Measurements from ENCODE around the gene AP2A2.
"Not testable (repeated sequence)": the region's sequence is repeated elsewhere in the genome, so short reads cannot be mapped to it uniquely, and the experiment has no call there.

Gene AP2A2

DNA sequence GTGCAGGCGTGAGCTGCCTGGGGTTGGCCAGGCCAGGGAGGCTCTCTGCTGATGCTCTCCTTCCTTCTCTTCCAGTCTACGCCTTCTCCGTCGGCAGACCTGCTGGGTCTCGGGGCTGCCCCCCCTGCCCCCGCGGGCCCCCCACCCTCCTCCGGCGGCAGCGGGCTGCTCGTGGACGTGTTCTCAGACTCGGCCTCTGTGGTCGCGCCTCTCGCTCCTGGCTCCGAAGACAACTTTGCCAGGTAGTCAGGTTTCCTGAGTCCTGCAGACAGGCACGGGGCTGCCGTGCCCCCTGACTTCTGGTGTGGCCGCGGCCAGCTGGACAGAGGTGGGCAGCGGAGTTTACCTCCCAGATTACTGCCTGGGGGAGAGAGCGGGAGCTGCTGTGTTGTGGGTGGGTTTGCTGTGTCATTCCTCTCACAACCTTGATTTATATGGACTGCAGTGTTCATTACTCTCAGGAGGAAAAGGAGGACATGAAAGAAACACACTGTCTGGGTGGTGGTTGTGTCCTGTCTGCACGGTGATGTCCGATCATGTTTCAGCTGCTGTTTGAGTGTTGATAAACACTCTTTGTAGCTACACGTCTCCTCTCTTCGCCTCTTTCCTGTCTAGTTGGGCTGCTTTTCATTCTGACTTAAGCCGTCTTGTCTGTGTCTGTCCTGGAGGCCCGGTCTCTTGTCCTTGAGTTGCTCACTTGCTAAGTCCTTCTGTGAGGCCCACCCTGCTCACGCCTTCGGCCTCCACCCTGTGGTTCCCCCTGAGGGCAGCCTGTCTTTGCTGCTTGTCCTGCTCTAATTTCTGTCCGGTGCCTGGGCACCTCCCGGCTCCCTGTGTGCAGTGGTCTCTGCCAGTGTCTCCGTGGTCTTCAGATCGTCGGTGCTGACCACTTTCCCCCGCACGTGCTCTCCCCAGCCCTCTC is 74.9 kb downstream of the AP2A2 start:
- no peak for DNase-seq

GRCh38 chr11:1001617-1002405 is 76.1 kb downstream of the AP2A2 start:
- DNase-seq = no peak

- DNase-seq = no peak
Observed at GRCh38 chr11:1002406-1002984, 76.8 kb downstream of the AP2A2 start.

DNA sequence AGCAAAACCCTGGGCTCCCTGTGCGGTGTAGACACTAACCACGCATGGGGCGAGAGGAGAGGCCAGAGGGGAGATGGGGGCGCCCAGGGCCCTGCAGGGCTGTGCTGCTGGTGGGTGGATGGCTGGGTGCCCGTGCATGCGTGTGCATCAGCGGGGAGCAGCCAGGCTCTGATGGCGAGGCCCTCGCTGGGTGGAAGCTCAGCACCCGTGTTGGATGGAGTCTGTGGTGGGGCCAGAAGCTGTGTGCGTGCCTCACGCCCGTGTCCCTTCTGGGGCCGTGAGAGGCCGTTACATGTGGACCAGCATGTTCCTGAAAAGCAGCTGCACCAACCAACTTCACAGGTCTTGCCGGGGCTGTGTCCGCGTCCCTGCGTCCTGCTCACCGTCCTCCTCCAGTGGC is 77.5 kb downstream of the AP2A2 start:
- no peak for DNase-seq

- DNase-seq = no peak
Observed at GRCh38 chr11:1005928-1006327, 80.3 kb downstream of the AP2A2 start.

GRCh38 chr11:1006762-1007161 is 81.1 kb downstream of the AP2A2 start:
- DNase-seq = no peak

GRCh38 chr11:1007279-1007678 is 81.6 kb downstream of the AP2A2 start:
- DNase-seq = no peak

GRCh38 chr11:1008001-1008802 is 82.5 kb downstream of the AP2A2 start:
- DNase-seq = no peak

GRCh38 chr11:1008803-1009145 is 83.1 kb downstream of the AP2A2 start:
- no peak for DNase-seq

DNA sequence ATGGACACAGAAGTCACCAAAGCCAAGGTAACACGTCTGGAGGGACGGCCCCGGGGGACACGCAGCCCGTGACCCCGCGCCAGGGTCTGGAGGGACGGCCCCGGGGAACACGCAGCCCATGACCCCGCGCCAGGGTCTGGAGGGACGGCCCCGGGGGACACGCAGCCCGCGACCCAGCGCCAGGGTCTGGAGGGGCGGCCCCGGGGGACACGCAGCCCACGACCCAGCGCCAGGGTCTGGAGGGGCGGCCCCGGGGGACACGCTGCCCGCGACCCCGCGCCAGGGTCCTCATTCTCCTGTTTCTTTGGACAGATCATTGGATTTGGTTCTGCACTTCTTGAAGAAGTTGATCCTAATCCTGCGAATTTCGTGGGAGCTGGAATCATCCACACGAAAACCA is 83.7 kb downstream of the AP2A2 start:
- DNase-seq = no peak

GRCh38 chr11:1009991-1010390 is 84.3 kb downstream of the AP2A2 start:
- DNase-seq = no peak

DNA sequence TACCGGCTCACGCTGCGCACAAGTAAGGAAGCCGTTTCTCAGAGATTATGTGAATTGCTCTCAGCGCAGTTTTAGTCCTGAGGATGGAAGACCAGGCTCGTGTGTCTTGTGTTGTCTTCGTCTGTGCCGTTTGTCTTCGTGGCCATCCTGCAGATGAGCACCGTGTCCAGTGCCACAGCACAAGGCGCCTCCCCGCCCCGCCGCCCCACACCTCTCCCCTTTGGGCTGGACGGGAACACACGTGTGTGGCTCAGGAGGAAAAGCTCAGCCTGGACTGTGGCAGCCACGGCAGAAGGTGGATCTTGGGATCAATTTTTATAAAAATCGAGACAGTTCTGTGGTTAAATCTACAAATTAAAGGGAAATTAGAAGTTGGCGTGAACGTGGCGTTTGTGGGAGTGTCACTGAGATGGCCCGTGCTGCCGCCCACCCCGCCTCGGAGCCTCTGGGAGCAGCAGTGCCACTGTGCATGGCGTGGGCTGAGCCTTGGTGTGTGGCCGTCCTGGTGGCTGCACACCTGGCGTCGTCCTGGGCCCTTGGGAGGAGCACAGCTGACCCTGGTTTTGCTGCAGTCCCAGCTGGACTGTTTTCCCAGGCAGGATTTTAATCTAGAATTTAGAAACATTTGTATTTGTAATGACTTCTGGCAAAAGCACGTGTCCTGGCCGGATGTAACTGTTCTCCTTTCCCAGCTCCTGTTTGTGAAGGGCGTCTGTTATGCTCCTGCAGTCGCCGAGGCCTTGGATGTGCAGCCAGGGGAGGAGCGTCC is 85.1 kb downstream of the AP2A2 start:
- no peak for DNase-seq

DNA sequence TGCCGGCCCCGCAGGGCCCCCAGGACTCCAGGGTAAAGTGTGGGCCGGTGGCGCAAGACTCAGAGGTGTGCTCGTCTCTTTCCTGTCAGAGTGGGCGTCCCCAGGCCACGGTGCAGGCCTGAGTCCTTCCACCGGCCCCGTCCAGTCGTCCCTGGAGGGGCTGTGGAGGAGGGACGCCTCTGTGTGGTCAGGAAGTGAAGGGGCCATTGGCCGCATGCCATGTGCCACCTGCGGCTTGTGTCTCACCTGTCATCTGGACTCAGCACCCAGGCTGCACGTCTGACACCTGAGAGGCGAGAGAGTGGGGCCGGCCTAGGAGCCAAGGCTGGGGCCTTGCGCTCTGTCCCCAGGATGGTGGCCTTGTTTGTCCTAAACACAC is 85.6 kb downstream of the AP2A2 start:
- no peak for DNase-seq

- DNase-seq = no peak
Observed at GRCh38 chr11:1012291-1012690, 86.6 kb downstream of the AP2A2 start.

- no peak for DNase-seq
Observed at GRCh38 chr11:1012740-1013630, 87.3 kb downstream of the AP2A2 start.

- DNase-seq = no peak
Observed at GRCh38 chr11:1013631-1013935, 87.9 kb downstream of the AP2A2 start.

GRCh38 chr11:1014276-1014675 is 88.6 kb downstream of the AP2A2 start:
- DNase-seq = no peak

DNA sequence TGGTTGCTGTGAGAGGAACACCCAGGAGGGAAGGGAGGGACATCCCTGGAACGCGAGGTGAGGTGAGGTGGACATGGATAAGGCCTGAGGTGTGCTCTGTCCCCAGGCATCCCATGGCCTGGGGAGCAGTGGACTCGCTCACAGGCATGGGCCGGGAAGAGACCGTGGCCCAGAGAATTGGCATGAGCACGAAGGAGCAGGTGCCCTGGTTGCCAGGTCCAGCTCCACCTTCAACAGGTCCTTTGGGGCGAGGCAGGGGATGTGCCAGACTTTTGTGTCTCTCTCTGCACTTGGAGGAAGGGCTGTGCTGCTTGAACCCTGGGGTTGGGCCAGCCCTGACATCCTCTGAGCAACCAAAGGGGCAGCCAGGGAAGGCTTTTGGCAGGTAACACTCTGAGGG is 89.4 kb downstream of the AP2A2 start:
- no peak for DNase-seq

DNA sequence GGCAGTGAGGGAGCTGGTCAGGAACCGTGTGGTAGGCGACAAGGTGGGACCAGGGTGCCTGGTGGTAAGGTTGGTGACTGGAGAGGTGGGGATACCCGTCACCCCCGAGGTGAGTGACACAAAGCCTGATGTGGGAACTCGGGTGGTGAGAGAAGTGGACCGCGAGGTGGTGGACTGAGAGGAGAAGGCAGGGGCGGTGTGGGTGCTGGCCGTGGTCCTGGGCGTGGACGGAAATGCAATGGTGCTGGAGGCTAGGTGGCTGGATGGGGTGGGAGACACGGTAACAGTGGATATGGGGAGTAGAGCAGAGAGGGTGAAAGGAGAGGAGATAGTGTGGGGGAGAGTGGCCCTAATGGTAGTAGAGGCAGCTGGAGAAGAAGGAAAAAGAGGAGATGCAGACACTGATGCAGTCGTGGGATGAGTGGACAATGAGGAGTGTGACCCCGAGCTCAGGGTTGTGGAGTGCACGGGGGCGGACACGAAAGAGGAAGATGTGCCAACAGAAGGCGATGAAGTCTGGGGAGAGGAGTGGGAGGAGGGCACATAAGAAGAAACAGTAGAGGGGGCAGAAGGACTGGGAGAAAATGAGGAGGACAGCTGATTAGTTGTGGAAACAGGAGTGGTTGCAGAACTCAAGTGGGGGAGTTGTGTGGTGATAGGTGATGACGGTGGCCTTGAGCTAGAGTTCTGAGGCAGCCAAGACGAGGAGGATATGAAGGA is 90.3 kb downstream of the AP2A2 start:
- no peak for DNase-seq

DNA sequence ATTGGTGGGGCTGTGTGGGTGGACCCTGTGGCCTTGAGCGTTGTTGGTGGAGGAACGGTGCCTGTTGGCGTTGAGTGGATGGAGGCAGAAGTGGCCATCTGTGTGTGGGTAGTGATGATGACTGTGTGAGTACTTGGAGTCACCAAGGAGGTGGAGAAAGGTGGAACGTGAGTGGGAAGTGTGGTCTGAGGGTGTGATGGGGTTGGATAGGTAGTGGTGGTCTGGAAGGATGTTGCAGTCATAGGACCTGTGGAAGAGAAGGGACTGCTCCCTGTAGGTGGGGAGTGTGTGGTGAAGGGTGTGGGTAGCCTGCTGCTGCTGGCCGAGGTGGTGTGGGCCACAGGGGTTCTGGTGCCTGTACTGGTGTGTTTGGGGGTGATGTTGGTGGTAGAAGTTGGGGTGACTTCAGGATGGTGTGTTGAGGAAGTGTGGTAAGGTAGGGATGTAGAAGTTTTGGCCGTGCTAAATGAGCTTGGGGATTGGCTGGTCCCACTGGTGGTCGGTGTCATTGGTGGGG is 91.0 kb downstream of the AP2A2 start:
- not testable (repeated sequence) for DNase-seq

All from activated gamma-delta T cell treated with Interleukin-2 at 50 U/mL for 16 hours (primary cell).